CD1c-positive myeloid dendritic cell (primary cell): ENCODE data around the gene TNFRSF8.

Experiments
- DNase-seq: peaks from one replicate; pipeline ENCODE4 v3.0.0-alpha.2; 2016; ENCODE audit errors: extremely low spot score

The TNFRSF8 gene

DNA sequence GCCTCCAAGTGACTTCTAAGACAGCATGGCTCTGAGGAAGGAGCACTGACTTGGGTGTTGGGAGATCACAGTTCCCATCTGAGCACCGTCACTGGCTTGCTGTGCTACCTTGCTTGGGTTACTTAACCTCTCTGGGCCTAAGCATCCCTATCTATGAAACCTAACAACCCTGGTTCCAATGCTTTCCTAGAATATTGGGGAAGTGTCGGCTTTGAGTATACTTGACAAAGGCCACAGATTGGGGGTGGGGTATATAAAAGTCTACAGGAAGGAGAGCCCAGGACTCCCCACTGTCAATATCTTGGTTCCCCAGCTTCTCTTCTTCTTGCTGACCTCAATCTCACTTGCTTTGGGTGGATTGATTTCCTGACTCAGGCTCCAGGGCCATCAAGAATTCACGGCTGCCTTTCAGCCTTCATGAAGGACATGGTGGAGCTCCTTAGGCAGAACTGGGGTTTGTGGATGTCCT is 110.0 kb downstream of the TNFRSF8 start:
- DNase-seq, result no peak

GRCh38 chr1:12173631-12174121 is 110.6 kb downstream of the TNFRSF8 start:
- DNase-seq, result peak; percentile 83

- DNase-seq, result peak; percentile 57
These were observed 112.1 kb downstream of the TNFRSF8 start for GRCh38 chr1:12174924-12175810.

GRCh38 chr1:12176298-12177118 is 113.4 kb downstream of the TNFRSF8 start:
- no peak for DNase-seq

DNA sequence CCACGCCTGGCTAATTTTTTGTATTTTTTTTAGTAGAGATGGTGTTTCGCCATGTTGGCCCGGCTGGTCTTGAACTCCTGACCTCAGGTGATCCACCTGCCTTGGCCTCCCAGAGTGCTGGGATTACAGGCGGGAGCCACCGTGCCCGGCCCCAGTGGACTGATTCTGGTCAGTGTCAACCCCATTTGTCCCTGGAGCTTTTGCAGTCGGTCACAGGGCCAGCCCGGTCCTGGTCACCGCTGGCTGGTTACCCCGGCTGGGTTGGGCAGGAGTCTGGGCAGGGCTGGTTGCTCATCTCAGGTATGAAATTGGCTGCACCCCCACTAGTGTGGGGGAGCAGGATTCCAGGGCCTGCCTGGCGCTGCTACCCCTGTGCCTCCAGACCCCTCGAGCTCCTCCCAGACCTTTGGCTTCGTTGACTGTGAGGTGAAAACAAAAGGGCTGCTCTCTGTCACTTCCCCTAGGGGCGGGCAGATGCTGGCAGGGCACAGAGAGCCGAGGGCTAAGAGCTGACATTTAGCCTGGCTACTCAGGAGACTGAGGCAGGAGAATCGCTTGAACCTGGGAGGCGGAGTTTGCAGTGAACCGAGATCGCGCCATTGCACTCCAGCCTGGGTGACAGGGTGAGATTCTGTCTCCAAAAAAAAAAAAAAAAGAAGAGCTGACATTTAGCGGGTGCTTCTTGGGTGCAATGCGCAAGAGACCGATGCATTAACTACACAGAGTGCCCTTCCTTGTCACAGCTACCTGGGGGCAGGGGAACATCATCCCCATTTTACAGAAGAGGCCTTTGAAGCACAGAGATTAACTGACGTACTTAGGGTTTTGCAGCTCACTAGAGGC is 114.3 kb downstream of the TNFRSF8 start:
- peak; percentile 32 for DNase-seq

DNA sequence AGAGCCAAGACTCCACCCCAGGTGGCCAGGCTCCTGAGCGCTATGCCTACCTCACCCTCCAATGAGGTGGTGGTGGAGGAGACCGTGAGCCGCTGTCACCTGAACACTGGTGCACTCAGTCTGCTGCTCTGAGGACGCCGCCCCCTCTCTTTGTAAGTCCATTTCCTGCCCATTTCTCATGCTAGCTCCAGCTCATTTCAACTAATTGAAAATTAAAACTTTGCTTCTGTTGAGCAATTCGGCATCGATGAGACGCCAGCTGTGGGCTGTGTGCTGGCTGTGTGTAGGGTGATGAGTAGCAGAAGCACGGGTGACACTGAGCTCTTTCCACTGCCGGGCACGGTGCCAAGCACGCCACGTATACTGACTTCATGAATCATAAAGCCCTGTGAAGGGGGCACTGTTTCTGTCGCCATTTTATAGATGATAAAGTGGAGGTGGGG is 114.9 kb downstream of the TNFRSF8 start:
- peak; percentile 96 for DNase-seq

- DNase-seq, result no peak
These were observed 115.4 kb downstream of the TNFRSF8 start for GRCh38 chr1:12178511-12178910.

- DNase-seq, result peak; percentile 81
These were observed 116.0 kb downstream of the TNFRSF8 start for GRCh38 chr1:12179111-12179519.

DNA sequence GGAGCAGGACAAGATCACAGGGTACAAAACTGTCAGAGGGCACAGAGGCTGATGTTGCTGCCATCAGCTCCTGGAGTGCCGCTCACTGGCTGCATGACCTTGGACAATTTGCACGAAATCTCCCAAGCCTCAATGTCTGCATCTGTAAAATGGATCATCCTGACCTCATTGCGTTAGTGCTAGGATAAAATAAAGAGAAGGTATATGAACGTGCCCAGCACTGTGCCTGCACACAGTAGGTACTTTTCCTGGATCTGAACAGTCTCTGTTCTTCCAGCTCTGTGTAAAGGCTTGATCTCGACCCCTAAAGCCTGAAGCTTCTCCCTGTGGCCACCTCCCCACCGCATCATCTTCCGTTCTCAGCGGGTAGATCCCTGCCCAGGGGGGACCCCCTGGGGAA is 116.6 kb downstream of the TNFRSF8 start:
- DNase-seq, result no peak

DNA sequence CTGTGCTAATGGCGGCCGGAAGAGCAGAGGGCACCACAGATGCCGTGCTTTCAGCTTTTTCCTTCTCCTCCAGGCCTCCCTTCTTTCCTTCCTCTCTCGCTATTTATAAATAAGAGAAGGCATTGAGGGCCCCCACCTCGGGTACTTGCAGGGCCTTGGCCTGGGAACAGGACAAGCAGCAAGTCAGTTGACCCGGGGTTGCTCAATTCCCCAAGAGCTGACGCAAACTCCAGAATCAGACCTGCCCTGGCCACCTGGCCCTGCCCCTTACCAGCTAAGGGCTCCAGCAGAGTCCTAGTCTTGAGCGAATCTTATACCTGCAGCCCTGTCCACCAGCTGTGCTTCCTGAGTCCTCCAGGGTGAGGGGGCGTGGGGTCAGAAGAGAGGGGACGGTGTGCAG is 117.2 kb downstream of the TNFRSF8 start:
- DNase-seq, result peak; percentile 72

GRCh38 chr1:12180903-12181302 is 117.8 kb downstream of the TNFRSF8 start:
- no peak for DNase-seq

DNA sequence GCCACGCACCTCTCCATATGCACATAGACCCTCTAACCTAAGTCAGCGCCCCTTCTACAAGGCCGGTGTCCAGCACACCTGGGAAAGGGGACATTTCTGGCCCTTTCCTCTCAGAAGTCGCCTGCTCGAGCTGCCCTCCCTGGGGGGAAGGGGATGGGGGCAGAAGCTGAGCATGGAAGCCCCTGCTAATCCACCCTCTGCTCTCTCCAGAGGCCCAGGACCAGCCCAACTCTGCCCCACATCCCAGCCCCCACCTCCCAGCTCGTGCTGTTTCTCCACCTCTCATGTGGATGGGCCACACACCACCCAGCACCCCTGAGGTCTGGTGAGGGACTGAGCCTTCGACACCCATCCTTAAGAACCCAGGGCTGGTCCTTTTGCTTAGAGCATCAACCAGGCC is 118.5 kb downstream of the TNFRSF8 start:
- DNase-seq, result no peak

GRCh38 chr1:12182410-12182984 is 119.4 kb downstream of the TNFRSF8 start:
- no peak for DNase-seq

DNA sequence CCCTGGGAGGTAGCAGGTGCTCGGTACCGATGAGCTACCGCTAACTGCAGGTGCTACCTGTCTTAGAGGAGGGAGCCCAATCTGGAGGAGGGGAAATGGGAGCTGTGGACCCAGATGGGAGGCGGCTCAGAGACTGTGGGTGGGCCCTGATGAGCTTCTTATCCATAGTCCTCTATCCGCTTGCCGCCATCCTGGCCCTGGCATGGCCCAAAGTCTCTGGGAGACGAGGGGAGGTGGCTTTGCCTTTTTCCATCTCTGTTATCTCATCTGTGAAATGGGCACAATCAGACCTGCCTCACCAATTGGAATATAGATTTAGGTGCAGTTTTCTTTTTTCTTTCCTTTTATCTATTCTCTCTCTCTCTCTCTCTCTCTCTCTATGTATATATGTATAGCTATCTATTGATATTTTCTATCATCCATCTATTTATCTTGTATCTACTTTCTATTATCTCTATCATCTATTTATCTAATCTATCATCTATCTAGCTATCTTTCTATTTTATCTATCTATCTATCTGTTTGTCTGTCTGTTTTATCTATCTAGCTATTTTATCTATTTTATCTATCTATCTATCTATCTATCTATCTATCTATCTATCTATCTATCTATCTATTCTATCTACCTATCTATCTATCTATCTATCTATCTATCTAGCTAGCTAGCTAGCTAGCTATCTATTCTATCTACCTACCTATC is 120.1 kb downstream of the TNFRSF8 start:
- no peak for DNase-seq

- DNase-seq, result peak; percentile 93
These were observed 121.0 kb downstream of the TNFRSF8 start for GRCh38 chr1:12184008-12184681.

GRCh38 chr1:12185036-12185917 is 122.2 kb downstream of the TNFRSF8 start:
- DNase-seq, result peak; percentile 26

DNA sequence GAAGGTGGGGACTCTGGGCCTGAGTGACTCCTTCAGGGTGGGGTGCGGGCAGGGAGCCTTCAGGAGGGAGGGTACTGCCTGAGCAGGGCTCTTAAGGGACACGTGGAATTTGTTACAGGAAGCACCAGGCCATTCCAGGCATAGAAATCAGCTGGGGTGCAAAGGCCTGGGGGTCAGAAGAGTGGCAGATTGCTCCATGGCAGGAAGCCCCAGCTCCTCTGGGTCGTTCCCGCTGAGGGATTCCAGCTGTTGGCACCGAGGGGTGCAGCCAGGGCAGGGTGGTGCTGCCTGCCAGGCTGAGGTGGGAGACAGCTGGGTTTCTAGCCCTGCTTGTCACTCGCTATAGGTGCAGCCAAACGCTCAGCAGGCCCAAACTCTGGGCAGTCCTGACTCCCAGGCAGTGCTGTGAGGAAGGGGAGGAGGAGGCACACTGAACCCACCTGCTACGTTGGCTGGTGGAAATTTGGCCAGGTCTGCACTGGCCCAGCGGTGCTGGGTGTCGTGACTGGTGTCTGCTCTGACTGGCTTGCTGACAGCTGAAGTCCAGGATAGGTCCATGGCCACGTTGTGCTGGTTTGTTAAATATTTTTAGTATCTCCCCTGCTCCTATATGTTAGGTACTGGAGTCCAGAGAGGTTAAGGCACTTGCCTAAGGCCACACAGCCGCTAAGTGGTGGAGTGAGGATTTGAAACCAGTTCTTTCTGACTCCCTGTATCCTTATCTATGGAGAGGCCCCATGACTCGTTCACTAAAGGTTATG is 123.0 kb downstream of the TNFRSF8 start:
- no peak for DNase-seq

DNA sequence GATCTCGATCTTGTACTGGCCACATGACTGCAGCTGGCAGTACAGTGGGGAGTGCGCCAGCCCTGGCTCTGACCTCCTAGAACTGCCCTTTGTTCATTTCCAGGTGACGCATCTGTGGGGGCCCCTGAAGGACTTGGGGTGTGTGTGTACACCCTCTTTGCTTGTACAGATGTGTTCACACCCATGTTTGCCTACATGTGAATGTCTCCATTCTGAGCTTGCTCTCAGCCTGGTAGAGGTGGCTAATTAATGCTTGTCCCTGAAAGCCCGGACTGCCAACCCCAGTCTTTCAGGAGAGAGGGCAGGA is 123.5 kb downstream of the TNFRSF8 start:
- no peak for DNase-seq
